H1 (cell line): ENCODE data around the gene ADARB2. TPM values are rescaled to one million over a fixed set of nuclear protein-coding genes. Genes with fewer than 3 reads are reported as not detected.

Source experiments
- CTCF ChIA-PET: fragments of 300-600 bp; sonication (Branson Sonifier 250); formaldehyde crosslinking; loops from one replicate; lab custom pipeline; 2021; ENCODE audit not compliant: partially characterized antibody; lab: Charles Lee
- POLR2A ChIA-PET: fragments of 300-600 bp; sonication (Branson Sonifier 250); formaldehyde crosslinking; loops from one replicate; lab custom pipeline; 2021; ENCODE audit warnings: inconsistent platforms; ENCODE audit not compliant: partially characterized antibody; lab: Charles Lee
- DNase-seq, 2 experiments: peaks; one replicate each; pipeline versions ENCODE4 v3.0.0 to v3.0.0-alpha.2; 2010 to 2022; ENCODE audit warnings: low spot score in 2 of 2, low read depth in 1 of 2, mixed read lengths in 1 of 2
- FAIRE-seq: peaks from 2 replicates; lab custom pipeline; 2011; peaks lifted over from hg19 to GRCh38; lab: Jason Lieb, UNC
- H2AFZ ChIP-seq: 2 replicates; pipeline ENCODE4 v1.8.1; 2012; ENCODE audit warnings: low read length, inconsistent platforms
- H2AK5ac ChIP-seq: 2 replicates; pipeline ENCODE4 v1.6.1; 2013; ENCODE audit warnings: low read depth, low read length
- H2BK120ac ChIP-seq: replicated peaks from 2 replicates; pipeline ENCODE3; 2013; ENCODE audit warnings: low read depth, low read length, inconsistent platforms
- H2BK12ac ChIP-seq: 2 replicates; pipeline ENCODE4 v1.6.1; 2013; ENCODE audit warnings: low read depth, low read length
- H2BK15ac ChIP-seq: 2 replicates; pipeline ENCODE4 v1.6.1; 2013; ENCODE audit warnings: low read length
- H2BK20ac ChIP-seq: 2 replicates; pipeline ENCODE4 v1.6.1; 2013; ENCODE audit warnings: low read length
- H2BK5ac ChIP-seq: 2 replicates; pipeline ENCODE4 v1.6.1; 2013; ENCODE audit warnings: low read depth, low read length
- H3K14ac ChIP-seq: 2 replicates; pipeline ENCODE4 v1.6.1; 2013; ENCODE audit warnings: inconsistent platforms; ENCODE audit not compliant: insufficient read length
- H3K18ac ChIP-seq: 2 replicates; pipeline ENCODE4 v1.6.1; 2013; ENCODE audit warnings: low read length; ENCODE audit errors: extremely low read depth
- H3K23ac ChIP-seq: 2 replicates; pipeline ENCODE4 v1.6.1; 2013; ENCODE audit warnings: inconsistent platforms; ENCODE audit not compliant: insufficient read length
- H3K23me2 ChIP-seq: 2 replicates; pipeline ENCODE4 v1.6.1; 2013; ENCODE audit warnings: low read depth, low read length
- H3K27ac ChIP-seq: 2 replicates; pipeline ENCODE4 v1.6.1; 2011; ENCODE audit warnings: low read depth, low read length, inconsistent platforms
- H3K27me3 ChIP-seq, 4 experiments: replicated peaks in 1 of 4; 1 replicate in 1 of 4; 2 replicates in 3 of 4; pipeline versions ENCODE4 v1.6.1 to v1.8.1; 2011 to 2013; ENCODE audit warnings: low read length in 3 of 4, mild to moderate bottlenecking in 3 of 4, inconsistent platforms in 2 of 4, mixed read lengths in 2 of 4, moderate library complexity in 1 of 4; ENCODE audit not compliant: control insufficient read depth in 3 of 4, insufficient read depth in 3 of 4; ENCODE audit errors: extremely low read depth in 1 of 4
- H3K36me3 ChIP-seq, 4 experiments: 2 replicates each; pipeline versions ENCODE4 v1.6.1 to v1.8.1; 2011 to 2013; ENCODE audit warnings: mild to moderate bottlenecking in 4 of 4, low read length in 3 of 4, moderate library complexity in 2 of 4, control low read depth in 1 of 4, inconsistent platforms in 1 of 4; ENCODE audit not compliant: insufficient read depth in 4 of 4, control insufficient read depth in 2 of 4
- H3K4ac ChIP-seq: replicated peaks from 2 replicates; pipeline ENCODE3; 2013; ENCODE audit warnings: low read length, low read depth, mixed read lengths, inconsistent platforms; ENCODE audit not compliant: insufficient read length
- H3K4me1 ChIP-seq, 4 experiments: replicated peaks in 1 of 4; 1 replicate in 1 of 4; 2 replicates in 3 of 4; pipeline versions ENCODE4 v1.6.1 to v1.8.1; 2011 to 2013; ENCODE audit warnings: low read length in 3 of 4, inconsistent platforms in 2 of 4, mixed read lengths in 1 of 4; ENCODE audit not compliant: insufficient read depth in 4 of 4, control insufficient read depth in 3 of 4
- H3K4me2 ChIP-seq, 2 experiments: 2 replicates each; pipeline versions ENCODE4 v1.6.1 to v1.8.1; 2011 to 2013; ENCODE audit warnings: low read depth in 2 of 2, low read length in 2 of 2, control low read depth in 1 of 2, inconsistent platforms in 1 of 2, mild to moderate bottlenecking in 1 of 2; ENCODE audit not compliant: insufficient read depth in 1 of 2
- H3K4me3 ChIP-seq, 4 experiments: fragments of 200-600, 300-600 bp in 1 of 4; sonication (generic), shearing (Covaris generic), sonication (Bioruptor Twin) in 1 of 4; 2 replicates each; pipeline versions ENCODE4 v1.5.1 to v1.8.1; 2011 to 2016; ENCODE audit warnings: low read length in 4 of 4, low read depth in 3 of 4, control low read depth in 2 of 4, inconsistent platforms in 2 of 4, mild to moderate bottlenecking in 2 of 4, mixed read lengths in 1 of 4, moderate library complexity in 1 of 4; ENCODE audit not compliant: insufficient read depth in 2 of 4; ENCODE audit errors: extremely low read depth in 1 of 4
- H3K56ac ChIP-seq: replicated peaks from 2 replicates; pipeline ENCODE3; 2013; ENCODE audit warnings: low read depth, mild to moderate bottlenecking, mixed read lengths, low read length, inconsistent platforms; ENCODE audit not compliant: insufficient read length
- H3K79me1 ChIP-seq: 2 replicates; pipeline ENCODE4 v1.6.1; 2013; ENCODE audit warnings: low read depth, low read length, control low read depth
- H3K79me2 ChIP-seq, 2 experiments: 2 replicates each; pipeline versions ENCODE4 v1.6.1 to v1.8.1; 2012 to 2013; ENCODE audit warnings: low read length in 2 of 2, mild to moderate bottlenecking in 2 of 2, inconsistent platforms in 1 of 2; ENCODE audit not compliant: insufficient read depth in 2 of 2, control insufficient read depth in 1 of 2
- H3K9ac ChIP-seq, 4 experiments: replicated peaks in 1 of 4; 1 replicate in 1 of 4; 2 replicates in 3 of 4; pipeline versions ENCODE4 v1.6.1 to v1.8.1; 2011 to 2013; ENCODE audit warnings: low read depth in 3 of 4, low read length in 3 of 4, control low read depth in 2 of 4, mild to moderate bottlenecking in 2 of 4, moderate library complexity in 2 of 4, inconsistent platforms in 1 of 4; ENCODE audit errors: extremely low read depth in 1 of 4
- H3K9me3 ChIP-seq, 2 experiments: 2 replicates each; pipeline versions ENCODE4 v1.6.1 to v1.8.1; 2012 to 2013; ENCODE audit warnings: mild to moderate bottlenecking in 2 of 2, moderate library complexity in 2 of 2, control low read depth in 1 of 2, inconsistent platforms in 1 of 2, low read depth in 1 of 2, low read length in 1 of 2, mixed read lengths in 1 of 2; ENCODE audit not compliant: insufficient read depth in 2 of 2
- H4K20me1 ChIP-seq, 2 experiments: replicated peaks in 1 of 2; 2 replicates each; pipeline versions ENCODE3 to v1.8.1; 2011 to 2013; ENCODE audit warnings: inconsistent platforms in 2 of 2, low read length in 2 of 2, mild to moderate bottlenecking in 1 of 2; ENCODE audit not compliant: insufficient read depth in 2 of 2, control insufficient read depth in 1 of 2
- H4K5ac ChIP-seq: 2 replicates; pipeline ENCODE4 v1.6.1; 2013; ENCODE audit warnings: low read length, low read depth, mixed read lengths, inconsistent platforms; ENCODE audit not compliant: insufficient read length
- H4K8ac ChIP-seq: 2 replicates; pipeline ENCODE4 v1.8.0; 2013; ENCODE audit warnings: mild to moderate bottlenecking, moderate library complexity, low read length, inconsistent platforms; ENCODE audit not compliant: insufficient read depth; ENCODE audit errors: extremely low read depth
- H4K91ac ChIP-seq: replicated peaks from 2 replicates; pipeline ENCODE3; 2013; ENCODE audit warnings: low read length, mixed read lengths, inconsistent platforms; ENCODE audit not compliant: insufficient read length
- ATF2 ChIP-seq: IDR thresholded peaks from 2 replicates; pipeline ENCODE4 v1.6.1; 2012; ENCODE audit warnings: low read length, inconsistent platforms
- BCL11A ChIP-seq, 2 experiments: IDR thresholded peaks; one replicate each; pipeline ENCODE4 v1.6.1; 2011; ENCODE audit warnings: low read depth in 2 of 2, low read length in 2 of 2, mild to moderate bottlenecking in 2 of 2
- BRCA1 ChIP-seq: IDR thresholded peaks from 2 replicates; pipeline ENCODE4 v1.6.1; 2012; ENCODE audit warnings: low read depth, low read length, improper control_type of control experiment
- POLR2AphosphoS5 ChIP-seq: IDR thresholded peaks from 2 replicates; pipeline ENCODE4 v1.6.1; 2011; ENCODE audit warnings: low read depth, low read length
- SAP30 ChIP-seq: fragments of 300-600 bp; sonication (generic); IDR thresholded peaks from 2 replicates; pipeline ENCODE4 v1.7.1; 2012; ENCODE audit warnings: low read length, moderate library complexity, mild to moderate bottlenecking, inconsistent platforms; ENCODE audit not compliant: insufficient read depth, insufficient replicate concordance
- TAF1 ChIP-seq: IDR thresholded peaks from 2 replicates; pipeline ENCODE4 v1.6.1; 2011; ENCODE audit warnings: mild to moderate bottlenecking, low read depth, low read length
- TAF7 ChIP-seq: optimal IDR thresholded peaks from 2 replicates; pipeline ENCODE3; 2011; ENCODE audit warnings: low read depth, mild to moderate bottlenecking, inconsistent platforms, low read length, moderate library complexity, borderline replicate concordance
- TCF12 ChIP-seq: IDR thresholded peaks from 2 replicates; pipeline ENCODE4 v1.6.1; 2011; ENCODE audit warnings: low read depth, mild to moderate bottlenecking, low read length
- YY1 ChIP-seq: IDR thresholded peaks from 2 replicates; pipeline ENCODE4 v1.6.1; 2011; ENCODE audit warnings: low read depth, mild to moderate bottlenecking, low read length
- WGBS, 2 experiments: shearing (Covaris generic) in 1 of 2; methylation state at CpG; one replicate each; pipeline versions ENCODE4 v1.1.6 to v1.1.7; 2013 to 2015; ENCODE audit warnings: low lambda C conversion rate in 2 of 2, mixed read lengths in 2 of 2, inconsistent platforms in 1 of 2, low coverage in 1 of 2, missing lambda C conversion rate in 1 of 2; ENCODE audit not compliant: insufficient replicate concordance in 2 of 2, insufficient coverage in 1 of 2, insufficient read length in 1 of 2; ENCODE audit errors: extremely low coverage in 1 of 2, missing lambda C conversion rate in 1 of 2; 5-methylcytosine and 5-hydroxymethylcytosine counted together
- polyA plus RNA-seq, 7 experiments: library from polyadenylated mRNA; depleted of rRNA in 3 of 7; stranded (reverse) in 5 of 7; unstranded in 2 of 7; fragments of >200 nt in 5 of 7; fragments of 200-250 nt in 2 of 7; gene quantifications; 1 replicate in 5 of 7; 2 replicates in 1 of 7; 4 replicates in 1 of 7; pipeline versions ENCODE4 v1.2.1 to v1.2.3, GENCODE V29; 2011 to 2013; ENCODE audit warnings: missing spikeins in 2 of 7, mixed read lengths in 2 of 7
- total RNA-seq: library from RNA; stranded (reverse); fragmentation: NEBNext Ultra II Directional; extraction: Animal tissue kit (Norgen Biotek cat#: 25700); gene quantifications from 2 replicates; pipeline ENCODE4 v1.2.1, GENCODE V29; 2021

Gene ADARB2
- total and polyA plus RNA-seq, 2 of the 8 experiments (the other 6 are each of a cell fraction or from before 2014, with no cell fraction given) = 2.2 to 2.8 TPM

DNA sequence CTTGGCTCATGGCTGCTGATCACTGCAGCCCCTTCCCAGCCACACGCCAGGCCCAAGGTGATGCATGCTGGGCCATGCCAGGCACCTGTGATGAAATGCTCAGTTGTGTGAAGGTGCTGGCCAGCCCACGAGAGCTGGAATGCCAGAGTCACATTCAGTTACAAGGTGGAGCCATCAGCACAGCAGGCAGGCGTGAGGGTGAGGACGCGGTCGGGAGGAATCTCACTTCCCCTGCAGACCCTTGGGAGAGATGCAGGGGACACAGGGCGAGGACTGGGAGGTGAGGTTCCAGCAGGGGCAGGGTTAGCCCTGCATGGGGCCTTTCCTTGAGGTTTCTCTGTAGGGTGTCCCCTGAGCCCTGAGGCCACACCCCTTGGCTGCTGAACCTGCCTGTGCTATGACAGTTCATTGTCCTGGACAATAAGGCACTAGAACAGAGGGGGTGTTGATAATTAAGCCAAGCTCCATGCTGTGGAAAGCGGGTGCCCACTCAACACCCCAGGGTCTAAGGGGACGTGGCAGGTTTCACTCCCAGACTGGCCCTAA, 82.4 kb downstream of the ADARB2 start:
- H3K79me2 ChIP-seq = no peaks in the 10 kb centered on the region
- H2BK120ac ChIP-seq = no peak overlapping the region
- no peak for DNase-seq
- no peak overlapping the region for H4K91ac ChIP-seq
- H2BK5ac ChIP-seq = no peak overlapping the region
- H3K9me3 ChIP-seq = no peaks in the 10 kb centered on the region
- no peak overlapping the region for H3K27ac ChIP-seq
- POLR2A ChIA-PET = no interaction called here
- no peak overlapping the region for H2AK5ac ChIP-seq
- H3K27me3 ChIP-seq = no peaks in the 10 kb centered on the region
- peaks cover 0 to 5% (median 2%) of the 10 kb centered on the region in 4 experiments; a peak in 3 of 7 replicates for H3K4me1 ChIP-seq
- H3K18ac ChIP-seq = no peak overlapping the region
- no peaks in the 10 kb centered on the region for H3K23me2 ChIP-seq
- CTCF ChIA-PET = interaction anchor here (1.6 kb wide), 1 partner anchor 14 kb away, joined by 4 read pairs; no protein-coding TSS in a partner anchor
- 91% methylated on average over 9 of the region's 9 CpGs; no CpG with 5 or more reads in 1 of the 2 experiments for WGBS, 2 experiments
- H3K14ac ChIP-seq = no peak overlapping the region
- H3K4me3 ChIP-seq = no peak overlapping the region
- no peaks in the 10 kb centered on the region for H3K79me1 ChIP-seq
- peaks cover 0 to 2% of the 10 kb centered on the region in 2 experiments for H4K20me1 ChIP-seq
- no peak overlapping the region for H3K4ac ChIP-seq
- no peak overlapping the region for H3K56ac ChIP-seq
- FAIRE-seq = no peak
- H2BK20ac ChIP-seq = no peak overlapping the region
- H2AFZ ChIP-seq = no peak overlapping the region
- no peak overlapping the region for H3K4me2 ChIP-seq
- H4K8ac ChIP-seq = no peak overlapping the region
- no peak overlapping the region for H4K5ac ChIP-seq
- H2BK12ac ChIP-seq = no peak overlapping the region
- H3K23ac ChIP-seq = no peak overlapping the region
- no peak overlapping the region for H3K9ac ChIP-seq
- no peak overlapping the region for H2BK15ac ChIP-seq
- no peaks in the 10 kb centered on the region for H3K36me3 ChIP-seq
- TF ChIP-seq TAF7 (no peak), ATF2 (no peak), TAF1 (no peak), POLR2AphosphoS5 (no peak), BRCA1 (no peak), BCL11A (IDR thresholded peaks at IDR 0.05; ENCODE audit: low read depth in 2 of 2, low read length in 2 of 2) (no peak), YY1 (no peak), TCF12 (no peak), SAP30 (no peak)
